Measurements from ENCODE around the gene OLFM1.

DNA sequence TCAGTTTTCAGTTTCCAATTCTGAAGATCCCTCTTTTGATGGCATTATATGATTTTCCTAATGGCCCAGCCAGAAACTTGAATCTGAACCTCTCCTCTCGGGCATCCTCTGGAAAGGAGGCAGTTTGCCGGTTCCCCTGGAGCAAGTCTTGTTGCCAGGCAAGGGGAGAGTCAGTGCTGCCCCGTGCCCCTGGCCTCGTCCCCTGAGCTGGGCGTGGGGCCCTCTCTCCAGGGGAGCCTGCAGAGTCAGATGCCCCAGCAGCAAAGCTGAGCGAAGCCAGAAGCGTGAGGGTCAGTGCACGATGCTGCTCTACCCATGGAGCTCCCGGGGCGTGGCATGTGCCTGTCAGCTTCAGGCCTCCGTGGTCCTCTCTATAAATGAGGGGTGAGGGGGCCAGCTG, 14.0 kb downstream of the OLFM1 start:
- TF ChIP-seq EP300 (IDR thresholded peaks at IDR 0.05; ENCODE audit: borderline replicate concordance), result no peak
- TF ChIP-seq FOXM1 (IDR thresholded peaks at IDR 0.05; ENCODE audit: borderline replicate concordance, low read depth), result no peak
- TF ChIP-seq, protein P1, sequence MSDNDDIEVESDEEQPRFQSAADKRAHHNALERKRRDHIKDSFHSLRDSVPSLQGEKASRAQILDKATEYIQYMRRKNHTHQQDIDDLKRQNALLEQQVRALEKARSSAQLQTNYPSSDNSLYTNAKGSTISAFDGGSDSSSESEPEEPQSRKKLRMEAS (IDR thresholded peaks at IDR 0.05), result no peak
- no peak for TF ChIP-seq REST (IDR thresholded peaks at IDR 0.05; ENCODE audit: low read depth)
- no peak for TF ChIP-seq TAF1 (IDR thresholded peaks at IDR 0.05; ENCODE audit: low read depth)
- no peak for TF ChIP-seq YY1 (IDR thresholded peaks at IDR 0.05; ENCODE audit: low read depth)
- TF ChIP-seq NFIC (IDR thresholded peaks at IDR 0.05), result no peak
- no peak for TF ChIP-seq CEBPB (IDR thresholded peaks at IDR 0.05)
- no peak for TF ChIP-seq CREB1 (IDR thresholded peaks at IDR 0.05; ENCODE audit: low read depth)
- no peak for TF ChIP-seq ZBTB7A (IDR thresholded peaks at IDR 0.05; ENCODE audit: low read depth)
- TF ChIP-seq EGR1 (IDR thresholded peaks at IDR 0.05), result no peak
- TF ChIP-seq, protein P2, sequence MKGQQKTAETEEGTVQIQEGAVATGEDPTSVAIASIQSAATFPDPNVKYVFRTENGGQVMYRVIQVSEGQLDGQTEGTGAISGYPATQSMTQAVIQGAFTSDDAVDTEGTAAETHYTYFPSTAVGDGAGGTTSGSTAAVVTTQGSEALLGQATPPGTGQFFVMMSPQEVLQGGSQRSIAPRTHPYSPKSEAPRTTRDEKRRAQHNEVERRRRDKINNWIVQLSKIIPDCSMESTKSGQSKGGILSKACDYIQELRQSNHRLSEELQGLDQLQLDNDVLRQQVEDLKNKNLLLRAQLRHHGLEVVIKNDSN (IDR thresholded peaks at IDR 0.05), result no peak
- no peak for TF ChIP-seq RAD21 (IDR thresholded peaks at IDR 0.05; ENCODE audit: low read depth)

All from Ishikawa (cell line).